Gastroesophageal sphincter (tissue), 3 donors: ENCODE results near the gene NTMT1.

Experiments
- CTCF ChIP-seq, 4 experiments: fragments of 200-600 bp in 2 of 4; fragments of 450-650 bp in 2 of 4; sonication (generic) in 1 of 4; IDR thresholded peaks; one replicate each; pipeline ENCODE4 v1.5.1; 2017 to 2019; ENCODE audit warnings: antibody characterized with exemption in 4 of 4, mild to moderate bottlenecking in 2 of 4, moderate library complexity in 2 of 4
- EP300 ChIP-seq: sonication (generic); formaldehyde crosslinking; IDR thresholded peaks from one replicate; pipeline ENCODE4 v1.6.1; 2017; ENCODE audit warnings: antibody characterized with exemption, mild to moderate bottlenecking

DNA sequence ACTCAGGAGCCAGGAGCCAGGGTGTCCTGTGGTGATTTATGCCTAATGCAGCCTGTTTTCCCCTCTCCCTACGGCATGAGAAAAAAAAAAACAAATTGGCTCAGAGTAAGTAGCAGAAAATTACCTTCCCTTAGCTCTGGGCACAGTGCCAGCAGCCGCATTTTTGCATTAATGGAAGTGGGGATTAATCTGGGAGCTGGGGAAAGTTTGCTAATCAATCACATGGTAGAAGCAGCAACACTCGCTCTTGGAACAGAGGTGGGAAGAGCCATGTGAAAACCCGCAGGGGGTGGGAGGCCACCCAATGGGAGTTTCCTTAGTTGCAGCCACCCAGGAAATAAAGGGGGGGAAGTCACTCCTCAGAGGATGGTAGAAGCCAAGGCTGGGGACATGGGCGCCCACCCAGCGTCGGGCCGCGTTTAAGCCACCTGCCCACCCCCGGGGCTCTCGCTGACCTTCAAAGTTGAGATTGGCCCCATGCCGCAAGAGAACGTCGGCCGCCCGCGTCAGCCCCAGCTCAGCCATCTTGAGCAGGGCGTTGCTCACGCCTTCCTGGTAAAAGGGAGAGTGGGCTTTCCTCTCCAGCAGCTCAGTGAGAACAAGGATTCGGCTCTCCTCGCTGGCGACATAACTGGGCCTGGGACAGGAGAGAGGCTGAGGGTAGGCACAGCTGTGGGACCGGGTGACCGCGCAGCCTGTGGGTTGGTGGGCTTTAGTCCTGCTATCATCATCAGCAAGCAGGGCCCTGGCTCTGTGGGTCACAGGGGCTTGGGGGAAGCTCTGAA lies 14.3 kb downstream of the NTMT1 start:
- TF ChIP-seq CTCF (IDR thresholded peaks at IDR 0.05) (no peak), EP300 (no peak)
